ENCODE results near the gene RTL5.
A peak's percentile ranks its signal among the peaks of the same experiment; 100 is the strongest.

The RTL5 gene

GRCh38 chrX:72107841-72108595 lies 23.7 kb downstream of the RTL5 start:
- peak; percentile 37 to 65 (median 48) for DNase-seq

DNA sequence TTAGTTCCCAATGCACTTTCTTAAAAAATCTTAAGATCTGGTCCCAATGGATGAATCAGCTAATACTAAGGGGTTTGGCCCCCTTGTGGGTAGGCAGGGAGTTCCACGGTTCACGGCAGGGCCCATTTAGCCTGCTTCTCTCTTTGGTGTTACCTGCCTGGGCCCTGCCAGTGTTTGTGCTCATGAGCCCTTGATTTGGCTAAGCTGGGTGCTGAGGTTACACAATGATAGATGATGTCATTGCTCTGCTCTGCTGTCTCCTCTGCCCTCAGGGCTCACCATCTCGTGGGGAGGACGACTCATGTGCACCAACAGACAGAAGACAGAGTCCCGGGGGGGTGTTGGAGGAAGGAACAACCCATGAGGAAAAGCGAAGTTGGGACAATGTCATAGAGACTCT lies 24.4 kb downstream of the RTL5 start:
- DNase-seq: peak; percentile 60 to 78 (median 72)

DNA sequence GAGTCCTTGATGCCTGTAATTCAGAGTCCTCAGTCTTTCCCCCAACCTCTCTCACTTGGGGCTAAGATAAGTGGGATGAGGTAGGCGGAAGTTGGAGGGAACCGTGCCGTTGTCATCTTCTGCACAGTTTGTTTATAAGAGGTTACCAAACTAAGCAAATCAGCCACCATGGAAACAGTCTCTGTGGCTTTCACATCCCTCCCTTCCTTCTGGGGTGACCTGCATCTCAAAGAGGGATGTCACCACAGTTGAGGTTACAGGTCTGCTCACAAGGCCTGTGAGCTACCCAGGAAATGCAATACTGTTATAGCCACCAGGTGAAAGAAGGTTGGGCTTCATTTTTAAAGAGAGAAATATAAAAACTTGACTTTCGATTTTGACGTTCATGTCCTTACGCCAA lies 26.3 kb downstream of the RTL5 start:
- peak in 3 of 4 experiments; percentile 32 to 54 (median 34) for DNase-seq

DNA sequence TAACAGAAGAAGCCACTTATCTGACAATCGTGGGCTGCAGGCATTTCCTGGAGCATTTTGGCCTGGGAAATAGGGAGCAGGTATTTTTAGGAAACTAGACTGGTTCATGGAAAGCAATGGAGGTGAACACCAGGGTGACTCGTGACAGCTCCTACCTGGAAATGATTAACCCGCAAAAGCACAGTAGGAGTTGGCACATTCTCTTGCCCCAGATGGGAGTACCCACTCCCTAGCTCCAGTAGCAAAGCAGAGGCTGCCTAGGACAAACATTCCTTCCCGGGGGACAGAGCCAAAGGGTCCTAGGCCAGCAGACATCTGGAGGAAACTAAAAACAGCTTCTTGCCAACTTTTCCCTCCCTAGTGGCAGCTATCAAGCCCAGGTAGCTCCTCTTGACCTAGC lies 29.0 kb downstream of the RTL5 start:
- DNase-seq: no peak

GRCh38 chrX:72102126-72102525 lies 29.6 kb downstream of the RTL5 start:
- DNase-seq: no peak

- peak; percentile 60 to 76 (median 68) for DNase-seq
Measured at GRCh38 chrX:72101597-72102037, 30.1 kb downstream of the RTL5 start.

GRCh38 chrX:72100824-72101351 lies 30.8 kb downstream of the RTL5 start:
- DNase-seq: peak; percentile 84 to 92 (median 88)

- peak in 3 of 4 experiments; percentile 14 to 51 (median 49) for DNase-seq
Measured at GRCh38 chrX:72100051-72100755, 31.5 kb downstream of the RTL5 start.

GRCh38 chrX:72097098-72097497 lies 34.6 kb downstream of the RTL5 start:
- peak; percentile 34 to 73 (median 54) for DNase-seq

GRCh38 chrX:72095370-72095769 lies 36.3 kb downstream of the RTL5 start:
- DNase-seq: no peak

GRCh38 chrX:72094894-72095293 lies 36.8 kb downstream of the RTL5 start:
- DNase-seq: peak; percentile 24 to 59 (median 49)

- DNase-seq: no peak
Measured at GRCh38 chrX:72089254-72089653, 42.5 kb downstream of the RTL5 start.

GRCh38 chrX:72088761-72089160 lies 43.0 kb downstream of the RTL5 start:
- no peak for DNase-seq

DNA sequence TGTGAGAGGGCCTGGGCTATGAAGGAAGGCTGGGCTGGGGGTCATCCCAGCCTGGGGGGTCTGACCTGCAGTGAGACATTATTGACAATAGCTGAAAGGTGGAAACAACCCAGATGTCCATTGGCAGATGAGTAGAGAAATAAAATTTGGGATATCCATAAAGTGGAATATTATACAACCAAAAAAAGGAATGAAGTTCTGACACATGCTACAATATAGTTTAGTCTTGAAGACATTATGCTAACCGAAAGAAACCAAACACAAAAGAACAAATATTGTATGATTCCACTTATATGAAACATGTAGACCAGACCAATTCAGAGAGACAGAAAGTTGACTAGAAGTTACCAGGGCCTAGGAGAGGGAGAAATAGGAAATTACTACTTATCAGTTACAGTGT lies 44.7 kb downstream of the RTL5 start:
- DNase-seq: no peak

DNA sequence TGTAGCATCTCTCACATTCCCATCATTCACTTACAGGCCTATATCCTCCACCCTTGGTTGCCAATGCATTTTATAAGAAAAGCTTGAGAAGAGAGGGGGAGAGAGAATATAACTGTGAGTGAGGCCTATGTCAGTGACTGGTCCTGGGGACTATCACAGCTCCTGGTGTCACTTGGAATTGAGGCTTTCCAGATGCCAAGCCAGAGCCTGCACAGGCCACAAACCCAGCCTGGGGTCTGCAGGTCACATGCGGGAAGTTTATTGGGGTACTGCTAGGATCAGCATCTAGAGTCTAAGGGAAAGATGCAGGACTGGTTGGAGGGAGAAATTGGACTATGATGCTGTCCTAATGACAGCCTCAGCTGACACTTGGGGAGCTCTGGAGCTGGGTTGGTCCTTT lies 47.6 kb downstream of the RTL5 start:
- no peak for DNase-seq

DNA sequence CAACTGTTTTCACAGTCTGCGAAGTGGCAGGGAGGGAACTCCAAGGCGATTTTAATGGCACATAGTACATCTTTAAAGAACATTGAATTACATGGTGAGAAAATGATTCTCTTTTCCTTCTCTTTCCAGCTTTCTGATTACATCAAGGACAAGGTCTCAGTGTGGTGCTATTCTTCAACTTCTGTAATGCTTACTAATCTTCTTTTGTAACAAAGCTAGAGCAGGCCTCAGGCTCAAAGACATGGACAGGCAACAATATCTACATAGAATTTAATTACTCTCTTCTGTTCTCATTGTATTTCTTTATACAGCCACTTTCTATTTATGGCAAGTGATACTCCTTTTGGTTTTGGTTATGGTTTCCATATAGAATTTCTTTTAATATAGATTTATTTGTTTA lies 48.4 kb downstream of the RTL5 start:
- DNase-seq: no peak

DNA sequence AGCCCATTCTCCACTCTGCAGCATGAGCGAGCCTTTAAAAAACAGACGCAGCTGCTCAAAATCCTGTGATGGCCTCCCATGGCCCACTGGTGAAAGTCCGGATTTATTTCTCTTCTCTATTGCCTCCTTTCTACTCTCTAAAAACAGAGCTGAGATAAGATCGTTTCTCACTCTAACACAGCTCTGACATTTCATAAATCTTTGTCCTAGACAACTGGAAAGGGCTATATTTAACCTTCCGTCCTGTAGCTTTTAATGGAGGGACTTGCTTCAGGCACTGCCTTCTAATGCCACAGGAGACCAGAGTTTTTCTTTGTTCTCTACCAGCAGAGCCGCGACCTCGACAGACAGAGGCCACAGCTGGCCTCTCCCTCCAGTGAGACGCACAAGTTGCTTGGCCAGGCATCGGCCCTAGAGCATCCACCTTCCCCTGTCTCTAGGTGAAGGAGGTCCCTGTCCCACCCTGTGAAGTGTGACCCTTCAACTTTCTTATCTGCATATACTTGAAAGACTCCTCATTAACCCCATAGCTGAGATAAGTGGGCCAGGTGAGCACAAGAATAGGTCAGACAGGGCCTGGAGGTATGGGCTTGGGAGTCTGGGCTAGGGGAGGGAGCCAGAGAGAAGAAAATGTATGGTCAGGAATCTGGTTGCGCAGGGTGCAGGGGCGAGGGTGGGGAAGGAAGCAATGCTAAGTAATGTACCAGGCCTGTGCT lies 50.0 kb downstream of the RTL5 start:
- no peak for DNase-seq

DNA sequence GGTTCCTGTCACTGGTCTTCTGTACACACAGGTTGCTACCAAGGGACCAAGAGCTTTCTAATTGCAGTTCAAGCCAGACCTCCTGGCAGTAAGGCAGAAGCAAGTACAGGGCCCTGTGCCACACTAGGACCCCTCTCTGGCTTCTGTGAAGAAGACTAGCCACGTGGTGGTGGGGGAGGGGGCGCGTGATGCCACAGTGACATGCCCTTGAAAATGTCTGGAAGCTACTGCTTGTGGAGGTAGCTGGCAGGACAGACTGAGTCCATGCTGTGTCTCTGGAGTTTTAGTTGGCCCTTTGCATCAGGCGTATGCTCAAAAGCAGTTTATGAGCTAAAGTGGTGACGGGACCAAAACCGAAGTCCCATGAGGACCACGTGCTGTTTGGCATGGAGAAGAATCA lies 50.9 kb downstream of the RTL5 start:
- no peak for DNase-seq

DNA sequence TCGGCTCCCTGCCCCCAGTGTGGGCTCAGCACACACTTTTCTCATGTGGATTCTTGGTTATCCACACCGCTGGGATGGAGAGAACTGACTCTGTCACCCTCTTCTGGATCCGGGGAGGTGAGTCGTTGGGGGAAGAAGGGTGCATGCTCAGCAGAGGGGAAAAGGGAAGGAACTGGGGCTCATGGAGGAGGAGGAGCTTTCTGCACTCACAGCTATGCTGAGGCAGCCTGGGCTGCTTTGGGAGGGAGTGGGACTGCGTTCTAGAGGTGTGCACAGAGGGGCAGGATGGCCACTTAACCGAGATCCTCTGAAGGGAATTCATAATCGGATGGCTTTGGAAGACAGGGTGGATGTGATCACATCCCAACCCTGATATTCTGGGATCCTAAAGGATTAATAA lies 51.6 kb downstream of the RTL5 start:
- DNase-seq: peak; percentile 21 to 53 (median 42)

- peak; percentile 9 to 43 (median 30) for DNase-seq
Measured at GRCh38 chrX:72079607-72080006, 52.1 kb downstream of the RTL5 start.

- no peak for DNase-seq
Measured at GRCh38 chrX:72078411-72078810, 53.3 kb downstream of the RTL5 start.

Data from suppressor macrophage (primary cell).